Panc1 (cell line): ENCODE results near the gene ASAH2. TPM values are rescaled to one million over a fixed set of nuclear protein-coding genes. Genes with fewer than 3 reads are reported as not detected.

ENCODE experiments used
- ATAC-seq: fragments of 200-7000 bp; cut with Tn5 transposase; 2 replicates; pipeline ENCODE4 v1.9.1; 2020; ENCODE audit warnings: mild to moderate bottlenecking, moderate library complexity
- BruUV-seq: library from RNA; stranded (reverse); fragments of 400-500 nt; replicated peaks from 2 replicates; lab custom pipeline; 2021; lab: Mats Ljungman, UMichigan
- CTCF ChIA-PET: fragments of 300-600 bp; sonication (Branson Sonifier 250); formaldehyde crosslinking; loops from one replicate; lab custom pipeline; 2022; ENCODE audit warnings: antibody characterized with exemption; lab: Charles Lee
- POLR2A ChIA-PET: fragments of 300-600 bp; sonication (Branson Sonifier 250); formaldehyde crosslinking; loops from one replicate; lab custom pipeline; 2022; ENCODE audit warnings: antibody characterized with exemption; lab: Charles Lee
- DNase-seq: peaks from one replicate; pipeline ENCODE4 v3.0.0-alpha.2; 2010; ENCODE audit warnings: low read depth, low spot score
- H3K27ac ChIP-seq: 2 replicates; pipeline ENCODE4 v1.5.1; 2011; ENCODE audit warnings: mild to moderate bottlenecking, low read length, inconsistent platforms
- H3K27me3 ChIP-seq: fragments of 200-500 bp; sonication (Bioruptor generic); 2 replicates; pipeline ENCODE4 v1.6.0; 2014; ENCODE audit warnings: low read length, inconsistent platforms; ENCODE audit not compliant: control insufficient read depth, insufficient read depth
- H3K36me3 ChIP-seq: fragments of 200-500 bp; sonication (Bioruptor generic); 2 replicates; pipeline ENCODE4 v1.5.1; 2014; ENCODE audit warnings: inconsistent platforms, mild to moderate bottlenecking, low read length, moderate library complexity; ENCODE audit not compliant: control insufficient read depth, insufficient read depth
- H3K4me1 ChIP-seq: 2 replicates; pipeline ENCODE4 v1.5.1; 2011; ENCODE audit warnings: inconsistent platforms, mild to moderate bottlenecking, low read length, moderate library complexity; ENCODE audit not compliant: control insufficient read depth, insufficient read depth
- H3K4me3 ChIP-seq, 2 experiments: 2 replicates each; pipeline ENCODE4 v1.5.1; 2011 to 2012; ENCODE audit warnings: low read depth in 2 of 2, low read length in 2 of 2, mild to moderate bottlenecking in 2 of 2, inconsistent platforms in 1 of 2, moderate library complexity in 1 of 2
- H3K9me3 ChIP-seq: fragments of 200-500 bp; sonication (Bioruptor generic); 2 replicates; pipeline ENCODE4 v1.5.1; 2014; ENCODE audit warnings: low read depth, mild to moderate bottlenecking, inconsistent platforms, low read length, moderate library complexity; ENCODE audit not compliant: control insufficient read depth, insufficient read depth
- POLR2AphosphoS5 ChIP-seq: IDR thresholded peaks from 2 replicates; pipeline ENCODE4 v1.6.1; 2012; ENCODE audit warnings: mild to moderate bottlenecking, low read depth, low read length, moderate library complexity
- SIN3A ChIP-seq: IDR thresholded peaks from 2 replicates; pipeline ENCODE4 v1.6.1; 2012; ENCODE audit warnings: low read depth, mild to moderate bottlenecking, low read length, moderate library complexity, borderline replicate concordance; ENCODE audit not compliant: insufficient read depth
- TCF7L2 ChIP-seq: IDR thresholded peaks from 2 replicates; pipeline ENCODE4 v1.6.1; 2011; ENCODE audit warnings: mild to moderate bottlenecking, low read depth, low read length, inconsistent platforms
- in situ Hi-C: cut with HindIII; loops from 2 replicates; pipeline ENCODE4 v1.10.0; 2016; ENCODE audit warnings: low sequenced_read_pairs, low pct_unique_long_range_greater_than_20kb
- intact Hi-C: fragments of 100-400 bp; cut with micrococcal nuclease; formaldehyde crosslinking; loops from one replicate; pipeline ENCODE4 v1.10.0; 2022; ENCODE audit not compliant: unreplicated experiment
- total RNA-seq: library from RNA; stranded (reverse); gene quantifications from one replicate; pipeline ENCODE4 v1.2.1, GENCODE V29; 2021; ENCODE audit not compliant: unreplicated experiment
- TF ChIP-seq, protein P1 (sequence below): fragments of 450-650 bp; IDR thresholded peaks from 2 replicates; pipeline ENCODE4 v1.5.1; 2017; ENCODE audit warnings: mild to moderate bottlenecking
- TF ChIP-seq, protein P2 (sequence below), 2 experiments: IDR thresholded peaks; 2 replicates each; pipeline ENCODE4 v1.6.1; 2011 to 2012; ENCODE audit warnings: low read depth in 2 of 2, control low read depth in 1 of 2, low read length in 1 of 2, mild to moderate bottlenecking in 1 of 2, moderate library complexity in 1 of 2; ENCODE audit not compliant: insufficient read depth in 1 of 2

Gene ASAH2
- total RNA-seq, 1 experiment from 2014 or later = 6.5 TPM

- no TSS peak for BruUV-seq
- peaks cover 30% of the 10 kb centered on the region for H3K27me3 ChIP-seq
- no peaks in the 10 kb centered on the region for H3K4me1 ChIP-seq
- no peaks in the 10 kb centered on the region for H3K9me3 ChIP-seq
- TF ChIP-seq, protein P1, sequence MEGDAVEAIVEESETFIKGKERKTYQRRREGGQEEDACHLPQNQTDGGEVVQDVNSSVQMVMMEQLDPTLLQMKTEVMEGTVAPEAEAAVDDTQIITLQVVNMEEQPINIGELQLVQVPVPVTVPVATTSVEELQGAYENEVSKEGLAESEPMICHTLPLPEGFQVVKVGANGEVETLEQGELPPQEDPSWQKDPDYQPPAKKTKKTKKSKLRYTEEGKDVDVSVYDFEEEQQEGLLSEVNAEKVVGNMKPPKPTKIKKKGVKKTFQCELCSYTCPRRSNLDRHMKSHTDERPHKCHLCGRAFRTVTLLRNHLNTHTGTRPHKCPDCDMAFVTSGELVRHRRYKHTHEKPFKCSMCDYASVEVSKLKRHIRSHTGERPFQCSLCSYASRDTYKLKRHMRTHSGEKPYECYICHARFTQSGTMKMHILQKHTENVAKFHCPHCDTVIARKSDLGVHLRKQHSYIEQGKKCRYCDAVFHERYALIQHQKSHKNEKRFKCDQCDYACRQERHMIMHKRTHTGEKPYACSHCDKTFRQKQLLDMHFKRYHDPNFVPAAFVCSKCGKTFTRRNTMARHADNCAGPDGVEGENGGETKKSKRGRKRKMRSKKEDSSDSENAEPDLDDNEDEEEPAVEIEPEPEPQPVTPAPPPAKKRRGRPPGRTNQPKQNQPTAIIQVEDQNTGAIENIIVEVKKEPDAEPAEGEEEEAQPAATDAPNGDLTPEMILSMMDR = no peak
- TF ChIP-seq SIN3A = no peak
- no peak overlapping the region for H3K27ac ChIP-seq
- ATAC-seq = no peak
- POLR2A ChIA-PET = no interaction called here
- no peak overlapping the region for H3K4me3 ChIP-seq
- no peaks in the 10 kb centered on the region for H3K36me3 ChIP-seq
- CTCF ChIA-PET = no interaction called here
- intact Hi-C loops (no loop called here), in situ Hi-C loops (no loop called here)
- no peak for DNase-seq
These were observed 28.9 kb upstream of the ASAH2 start for GRCh38 chr10:50280049-50280841.

DNA sequence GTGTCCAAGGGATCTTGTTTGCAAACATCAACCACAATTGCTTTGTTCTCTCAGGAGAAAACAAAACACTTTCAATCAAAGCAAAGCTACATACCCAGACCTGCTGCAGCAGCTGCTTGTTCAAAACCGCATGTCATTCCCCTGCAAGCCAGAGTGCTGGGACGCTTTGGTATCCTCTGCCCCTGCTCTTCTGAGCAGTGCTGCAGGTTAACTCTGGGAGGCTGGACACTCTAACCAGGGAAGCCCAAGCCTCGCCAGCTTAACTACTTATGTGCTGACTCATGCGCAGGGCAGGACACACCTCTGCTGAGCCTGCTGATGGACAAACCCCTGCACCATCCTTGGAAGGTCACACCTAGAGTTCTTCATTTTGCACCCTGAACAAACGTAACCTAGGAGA lies 28.2 kb upstream of the ASAH2 start:
- no TSS peak for BruUV-seq
- ChIA-PET POLR2A (no interaction called here), CTCF (no interaction called here)
- Histone ChIP-seq H3K36me3 (no peaks in the 10 kb centered on the region), H3K4me1 (no peaks in the 10 kb centered on the region), H3K27ac (no peak overlapping the region), H3K27me3 (peaks cover 32% of the 10 kb centered on the region), H3K9me3 (no peaks in the 10 kb centered on the region), H3K4me3 (no peak overlapping the region)
- no peak for DNase-seq
- intact Hi-C loops (no loop called here), in situ Hi-C loops (no loop called here)
- ATAC-seq = peak; percentile 76
- TF ChIP-seq, protein P1 = no peak
- TF ChIP-seq POLR2AphosphoS5 = no peak
- TF ChIP-seq SIN3A = no peak
- TF ChIP-seq TCF7L2 = no peak
- TF ChIP-seq, protein P2, sequence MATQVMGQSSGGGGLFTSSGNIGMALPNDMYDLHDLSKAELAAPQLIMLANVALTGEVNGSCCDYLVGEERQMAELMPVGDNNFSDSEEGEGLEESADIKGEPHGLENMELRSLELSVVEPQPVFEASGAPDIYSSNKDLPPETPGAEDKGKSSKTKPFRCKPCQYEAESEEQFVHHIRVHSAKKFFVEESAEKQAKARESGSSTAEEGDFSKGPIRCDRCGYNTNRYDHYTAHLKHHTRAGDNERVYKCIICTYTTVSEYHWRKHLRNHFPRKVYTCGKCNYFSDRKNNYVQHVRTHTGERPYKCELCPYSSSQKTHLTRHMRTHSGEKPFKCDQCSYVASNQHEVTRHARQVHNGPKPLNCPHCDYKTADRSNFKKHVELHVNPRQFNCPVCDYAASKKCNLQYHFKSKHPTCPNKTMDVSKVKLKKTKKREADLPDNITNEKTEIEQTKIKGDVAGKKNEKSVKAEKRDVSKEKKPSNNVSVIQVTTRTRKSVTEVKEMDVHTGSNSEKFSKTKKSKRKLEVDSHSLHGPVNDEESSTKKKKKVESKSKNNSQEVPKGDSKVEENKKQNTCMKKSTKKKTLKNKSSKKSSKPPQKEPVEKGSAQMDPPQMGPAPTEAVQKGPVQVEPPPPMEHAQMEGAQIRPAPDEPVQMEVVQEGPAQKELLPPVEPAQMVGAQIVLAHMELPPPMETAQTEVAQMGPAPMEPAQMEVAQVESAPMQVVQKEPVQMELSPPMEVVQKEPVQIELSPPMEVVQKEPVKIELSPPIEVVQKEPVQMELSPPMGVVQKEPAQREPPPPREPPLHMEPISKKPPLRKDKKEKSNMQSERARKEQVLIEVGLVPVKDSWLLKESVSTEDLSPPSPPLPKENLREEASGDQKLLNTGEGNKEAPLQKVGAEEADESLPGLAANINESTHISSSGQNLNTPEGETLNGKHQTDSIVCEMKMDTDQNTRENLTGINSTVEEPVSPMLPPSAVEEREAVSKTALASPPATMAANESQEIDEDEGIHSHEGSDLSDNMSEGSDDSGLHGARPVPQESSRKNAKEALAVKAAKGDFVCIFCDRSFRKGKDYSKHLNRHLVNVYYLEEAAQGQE (IDR thresholded peaks at IDR 0.05; ENCODE audit: insufficient read depth in 1 of 2, low read depth in 2 of 2, low read length in 1 of 2) = no peak
